Astrocyte of the spinal cord (primary cell): Measurements from ENCODE around the gene SERF2.
A peak's percentile ranks its signal among the peaks of the same experiment; 100 is the strongest.
"Not testable (repeated sequence)": the region's sequence is repeated elsewhere in the genome, so short reads cannot be mapped to it uniquely, and the experiment has no call there.

Experiments
- DNase-seq: peaks from one replicate; pipeline ENCODE4 v3.0.0; 2011; ENCODE audit warnings: low read depth, low spot score
- H3K4me3 ChIP-seq: 2 replicates; pipeline ENCODE4 v1.5.1; 2011; ENCODE audit warnings: low read depth, mild to moderate bottlenecking, low read length, moderate library complexity
- in situ Hi-C: cut with HindIII; loops from 2 replicates; pipeline ENCODE4 v1.10.0; 2017; ENCODE audit warnings: low sequenced_read_pairs
- TF ChIP-seq, protein P1 (sequence below): IDR thresholded peaks from 2 replicates; pipeline ENCODE4 v1.5.1; 2012; ENCODE audit warnings: low read depth, mild to moderate bottlenecking, low read length, inconsistent platforms

The SERF2 gene

DNA sequence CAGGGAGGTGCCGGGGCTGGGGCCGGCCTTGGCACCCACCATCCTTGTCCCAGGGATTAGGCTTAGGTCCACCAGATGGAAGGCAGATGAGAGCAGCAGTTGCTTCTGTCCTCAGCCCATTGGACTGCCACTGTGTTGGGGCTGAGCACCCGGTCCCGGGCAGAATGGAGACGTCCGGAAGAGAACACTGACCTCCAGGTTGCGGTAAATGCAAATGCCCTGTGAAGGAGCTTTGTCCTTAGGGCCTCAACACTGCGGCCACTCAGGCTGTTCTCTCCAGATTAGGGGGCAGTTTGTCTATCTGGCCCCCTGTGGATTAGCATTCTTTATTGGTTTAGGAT lies 7.8 kb downstream of the SERF2 start, which contains the start of gene SERINC4:
Gene SERINC4, minus strand, starts transcription at position 276 of the 341 bp plus-strand sequence. Its CDS starts 234 bp downstream, at position 42.
- TF ChIP-seq, protein P1, sequence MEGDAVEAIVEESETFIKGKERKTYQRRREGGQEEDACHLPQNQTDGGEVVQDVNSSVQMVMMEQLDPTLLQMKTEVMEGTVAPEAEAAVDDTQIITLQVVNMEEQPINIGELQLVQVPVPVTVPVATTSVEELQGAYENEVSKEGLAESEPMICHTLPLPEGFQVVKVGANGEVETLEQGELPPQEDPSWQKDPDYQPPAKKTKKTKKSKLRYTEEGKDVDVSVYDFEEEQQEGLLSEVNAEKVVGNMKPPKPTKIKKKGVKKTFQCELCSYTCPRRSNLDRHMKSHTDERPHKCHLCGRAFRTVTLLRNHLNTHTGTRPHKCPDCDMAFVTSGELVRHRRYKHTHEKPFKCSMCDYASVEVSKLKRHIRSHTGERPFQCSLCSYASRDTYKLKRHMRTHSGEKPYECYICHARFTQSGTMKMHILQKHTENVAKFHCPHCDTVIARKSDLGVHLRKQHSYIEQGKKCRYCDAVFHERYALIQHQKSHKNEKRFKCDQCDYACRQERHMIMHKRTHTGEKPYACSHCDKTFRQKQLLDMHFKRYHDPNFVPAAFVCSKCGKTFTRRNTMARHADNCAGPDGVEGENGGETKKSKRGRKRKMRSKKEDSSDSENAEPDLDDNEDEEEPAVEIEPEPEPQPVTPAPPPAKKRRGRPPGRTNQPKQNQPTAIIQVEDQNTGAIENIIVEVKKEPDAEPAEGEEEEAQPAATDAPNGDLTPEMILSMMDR, result no peak
- no peak for DNase-seq
- in situ Hi-C loops, result no loop called here
- H3K4me3 ChIP-seq, result peak within 1 kb of the TSS; percentile 98

GRCh38 chr15:43800286-43801141 lies 8.4 kb downstream of the SERF2 start, which contains the start of gene HYPK:
Gene HYPK (plus strand): TSS chr15:43800599. CDS start chr15:43800623, 24 bp downstream.
- in situ Hi-C loops, result no loop called here

GRCh38 chr15:43802676-43803075 lies 10.6 kb downstream of the SERF2 start:
- H3K4me3 ChIP-seq, DNase-seq, in situ Hi-C loops: not testable (repeated sequence)

More at GRCh38 chr15:43800286-43801141, 8.4 kb downstream of the SERF2 start, which contains the start of gene HYPK:
- TF ChIP-seq, protein P1, result no peak
- H3K4me3 ChIP-seq, result peak within 1 kb of the TSS; percentile 98
- peak; percentile 87 for DNase-seq

DNA sequence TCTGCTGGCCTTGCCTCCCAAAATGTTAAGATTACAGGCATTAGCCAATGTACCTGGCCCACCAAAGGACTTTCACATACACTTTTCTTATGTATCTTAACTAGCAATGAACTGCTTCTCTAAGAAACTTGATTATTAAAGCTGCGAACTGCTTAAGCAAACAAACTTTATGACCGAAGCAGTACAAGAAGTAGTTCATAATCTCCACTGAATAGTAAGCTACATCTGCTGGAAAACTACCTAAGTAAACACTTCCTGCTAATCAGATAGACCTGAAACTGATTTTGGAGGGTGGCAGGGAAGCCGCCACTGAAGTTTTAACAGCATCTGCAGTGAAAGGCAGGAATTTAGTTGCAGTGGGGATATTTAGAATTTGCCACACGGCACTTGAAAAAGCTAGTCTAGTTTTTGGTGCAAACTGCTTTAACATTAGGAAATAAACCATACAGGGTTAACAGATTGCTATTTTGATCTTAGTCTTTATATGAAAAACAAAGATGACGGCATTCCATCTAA lies 16.4 kb downstream of the SERF2 start:
- in situ Hi-C loops, result no loop called here
- H3K4me3 ChIP-seq, result no peak overlapping the region
- TF ChIP-seq, protein P1, result no peak
- DNase-seq, result no peak

DNA sequence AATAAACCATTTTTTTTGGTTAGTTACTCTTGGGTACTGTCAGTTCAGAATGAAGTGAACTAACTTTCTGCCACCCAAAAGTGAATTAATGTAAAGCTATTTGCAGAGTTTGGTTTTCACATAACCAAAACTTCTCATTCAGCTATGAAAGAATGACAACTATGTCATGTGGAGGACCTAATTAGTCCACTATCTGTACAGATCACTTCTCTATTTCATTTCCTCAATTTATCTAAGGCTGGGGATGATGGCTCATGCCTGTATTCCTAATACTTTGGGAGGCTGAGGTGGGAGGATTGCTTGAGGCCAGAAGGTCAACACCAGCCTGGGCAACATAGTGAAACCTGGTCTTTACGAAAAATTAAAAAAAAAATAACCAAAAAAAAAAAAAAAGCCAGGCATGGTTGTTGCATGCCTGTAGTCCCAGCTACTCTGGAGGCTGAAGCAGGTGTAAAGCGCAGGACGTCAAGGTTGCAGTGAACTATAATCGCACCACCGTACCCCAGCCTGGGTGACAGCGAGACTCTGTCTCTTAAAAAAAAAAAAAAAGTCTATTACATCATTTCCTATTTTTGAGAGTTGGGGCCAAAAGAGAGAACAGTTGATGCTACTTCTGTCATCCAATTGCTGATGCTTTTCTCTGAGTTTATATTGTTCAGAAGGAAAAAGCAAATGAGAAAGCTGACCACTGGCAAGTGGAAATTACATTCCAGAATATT lies 17.0 kb downstream of the SERF2 start:
- no peak for DNase-seq
- in situ Hi-C loops, result no loop called here
- TF ChIP-seq, protein P1, result no peak
- H3K4me3 ChIP-seq, result no peak overlapping the region

DNA sequence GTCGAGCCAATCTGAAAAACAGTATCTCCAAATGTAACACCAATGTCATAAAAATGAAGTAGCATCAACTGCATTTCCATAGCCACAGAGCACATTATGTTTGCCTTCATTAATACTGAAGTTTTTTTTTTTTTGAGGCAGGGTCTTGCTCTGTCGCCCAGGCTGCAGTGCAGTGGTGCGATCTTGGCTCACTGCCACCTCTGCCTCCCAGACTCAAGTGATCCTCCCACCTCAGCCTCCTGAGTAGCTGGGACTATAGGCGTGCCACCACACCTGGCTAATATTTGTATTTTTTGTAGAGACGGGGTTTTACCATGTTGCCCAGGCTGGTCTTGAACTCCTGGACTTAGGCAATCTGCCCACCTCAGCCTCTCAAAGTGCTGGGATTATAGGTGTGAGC lies 22.9 kb downstream of the SERF2 start:
- H3K4me3 ChIP-seq, DNase-seq, in situ Hi-C loops: not testable (repeated sequence)

- H3K4me3 ChIP-seq, result no peak overlapping the region
- no peak for DNase-seq
- in situ Hi-C loops, result no loop called here
- TF ChIP-seq, protein P1, result no peak
Measured at GRCh38 chr15:43821505-43821904, 29.4 kb downstream of the SERF2 start.
